Keratinocyte (primary cell): ENCODE measurements around the gene GRK4. TPM values are rescaled to one million over a fixed set of nuclear protein-coding genes. Genes with fewer than 3 reads are reported as not detected.

Experiments
- DNase-seq: peaks from one replicate; pipeline ENCODE4 v3.0.0-alpha.2; 2011; ENCODE audit warnings: low read depth, missing footprints, low spot score
- FAIRE-seq: peaks from 2 replicates; lab custom pipeline; 2011; peaks lifted over from hg19 to GRCh38; lab: Jason Lieb, UNC
- H2AFZ ChIP-seq: 2 replicates; pipeline ENCODE4 v1.6.0; 2012; ENCODE audit warnings: low read length, control low read depth, inconsistent platforms; ENCODE audit not compliant: control insufficient read depth
- H3K27ac ChIP-seq: 2 replicates; pipeline ENCODE4 v1.5.1; 2011; ENCODE audit warnings: low read length; ENCODE audit not compliant: control insufficient read depth, insufficient read depth
- H3K27me3 ChIP-seq: 3 replicates; pipeline ENCODE4 v1.6.0; 2011; ENCODE audit warnings: low read length; ENCODE audit not compliant: control insufficient read depth, insufficient read depth; ENCODE audit errors: extremely low read depth
- H3K36me3 ChIP-seq, 2 experiments: 2 replicates in 1 of 2; 3 replicates in 1 of 2; pipeline ENCODE4 v1.5.1; 2011; ENCODE audit warnings: low read length in 2 of 2, mild to moderate bottlenecking in 1 of 2; ENCODE audit not compliant: control insufficient read depth in 2 of 2, insufficient read depth in 2 of 2; ENCODE audit errors: extremely low read depth in 1 of 2
- H3K4me1 ChIP-seq: 3 replicates; pipeline ENCODE4 v1.5.1; 2011; ENCODE audit warnings: low read length; ENCODE audit not compliant: control insufficient read depth, insufficient read depth; ENCODE audit errors: extremely low read depth
- H3K4me2 ChIP-seq: 3 replicates; pipeline ENCODE4 v1.6.0; 2011; ENCODE audit warnings: low read depth, low read length; ENCODE audit not compliant: control insufficient read depth, insufficient read depth; ENCODE audit errors: extremely low read depth
- H3K4me3 ChIP-seq, 3 experiments: fragments of 200-600 bp in 1 of 3; sonication (generic) in 1 of 3; 2 replicates in 2 of 3; 3 replicates in 1 of 3; pipeline ENCODE4 v1.5.1; 2011 to 2016; ENCODE audit warnings: low read length in 3 of 3, mild to moderate bottlenecking in 3 of 3, control low read depth in 2 of 3, inconsistent platforms in 1 of 3, low read depth in 1 of 3, mixed read lengths in 1 of 3, mixed run types in 1 of 3, moderate library complexity in 1 of 3; ENCODE audit not compliant: control insufficient read depth in 2 of 3, insufficient read depth in 2 of 3; ENCODE audit errors: extremely low read depth in 1 of 3
- H3K79me2 ChIP-seq: 2 replicates; pipeline ENCODE4 v1.6.0; 2012; ENCODE audit warnings: low read length; ENCODE audit not compliant: control insufficient read depth, insufficient read depth
- H3K9ac ChIP-seq: 3 replicates; pipeline ENCODE4 v1.6.0; 2011; ENCODE audit warnings: low read length; ENCODE audit not compliant: control insufficient read depth, insufficient read depth; ENCODE audit errors: extremely low read depth
- H3K9me1 ChIP-seq: 3 replicates; pipeline ENCODE4 v1.6.0; 2011; ENCODE audit warnings: low read length; ENCODE audit not compliant: control insufficient read depth, insufficient read depth; ENCODE audit errors: extremely low read depth
- H3K9me3 ChIP-seq: 2 replicates; pipeline ENCODE4 v1.5.1; 2012; ENCODE audit warnings: low read depth, low read length; ENCODE audit not compliant: control insufficient read depth
- H4K20me1 ChIP-seq: 3 replicates; pipeline ENCODE4 v1.6.0; 2011; ENCODE audit warnings: low read length; ENCODE audit not compliant: control insufficient read depth, insufficient read depth; ENCODE audit errors: extremely low read depth
- CTCF ChIP-seq, 3 experiments: IDR thresholded peaks in 1 of 3; conservative IDR thresholded peaks in 1 of 3; optimal IDR thresholded peaks in 1 of 3; 2 replicates in 2 of 3; 3 replicates in 1 of 3; pipeline versions ENCODE3 to v1.5.1; 2011; ENCODE audit warnings: low read length in 3 of 3, mild to moderate bottlenecking in 3 of 3, moderate library complexity in 2 of 3, control low read depth in 1 of 3, inconsistent platforms in 1 of 3; ENCODE audit not compliant: insufficient read depth in 2 of 3; ENCODE audit errors: extremely low read depth in 1 of 3
- EZH2 ChIP-seq: IDR thresholded peaks from one replicate; pipeline ENCODE4 v1.6.1; 2012; ENCODE audit warnings: inconsistent platforms, mild to moderate bottlenecking, low read length, moderate library complexity
- dilution Hi-C: fragments of 300-500 bp; cut with MboI; formaldehyde crosslinking; loops from one replicate; pipeline ENCODE4 v1.7.0; 2020; ENCODE audit warnings: low sequenced_read_pairs; ENCODE audit not compliant: extremely low pct_ligation_motif_present
- polyA plus RNA-seq, 5 experiments: library from polyadenylated mRNA; depleted of rRNA in 3 of 5; stranded (reverse) in 3 of 5; stranded (forward) in 1 of 5; unstranded in 1 of 5; fragments of >200 nt; gene quantifications; 1 replicate in 1 of 5; 2 replicates in 3 of 5; 3 replicates in 1 of 5; pipeline versions ENCODE4 v1.2.1 to v1.2.3, GENCODE V29; 2011 to 2012; ENCODE audit warnings: missing spikeins in 2 of 5, low read depth in 1 of 5, low replicate concordance in 1 of 5

The GRK4 gene
- polyA plus RNA-seq, 1 donor (not counting 4 experiments of a cell fraction or from before 2014, with no cell fraction given) = 4.3 TPM

GRCh38 chr4:3031357-3032082 lies 68.1 kb downstream of the GRK4 start:
- no peak overlapping the region for H3K4me3 ChIP-seq
- no peak overlapping the region for H3K9ac ChIP-seq

GRCh38 chr4:3034231-3034630 lies 70.9 kb downstream of the GRK4 start:
- Histone ChIP-seq H3K79me2 (no peaks in the 10 kb centered on the region), H3K4me1 (peaks cover 12% of the 10 kb centered on the region), H3K9me3 (no peaks in the 10 kb centered on the region), H3K27ac (no peak overlapping the region), H3K4me3 (no peak overlapping the region), H3K36me3 (no peaks in the 10 kb centered on the region), H3K4me2 (no peak overlapping the region), H3K27me3 (peaks cover 12% of the 10 kb centered on the region), H4K20me1 (no peaks in the 10 kb centered on the region), H3K9me1 (no peaks in the 10 kb centered on the region), H2AFZ (no peak overlapping the region), H3K9ac (no peak overlapping the region)
- dilution Hi-C loops = no loop called here
- TF ChIP-seq CTCF (optimal IDR thresholded peaks at IDR 0.05 in 1 of 3, IDR thresholded peaks at IDR 0.05 in 1 of 3, conservative IDR thresholded peaks at IDR 0.05 in 1 of 3; ENCODE audit: extremely low read depth in 1 of 3, insufficient read depth in 2 of 3, low read length in 3 of 3) (no peak), EZH2 (no peak)
- FAIRE-seq (no peak), DNase-seq (no peak)

More at GRCh38 chr4:3031357-3032082, 68.1 kb downstream of the GRK4 start:
- peaks cover 10% of the 10 kb centered on the region for H3K27me3 ChIP-seq
- H3K36me3 ChIP-seq = no peaks in the 10 kb centered on the region
- no peaks in the 10 kb centered on the region for H3K9me1 ChIP-seq
- no peaks in the 10 kb centered on the region for H4K20me1 ChIP-seq
- no peak overlapping the region for H2AFZ ChIP-seq
- no peak overlapping the region for H3K4me2 ChIP-seq
- H3K27ac ChIP-seq = no peak overlapping the region
- no peaks in the 10 kb centered on the region for H3K79me2 ChIP-seq
- TF ChIP-seq CTCF (optimal IDR thresholded peaks at IDR 0.05 in 1 of 3, IDR thresholded peaks at IDR 0.05 in 1 of 3, conservative IDR thresholded peaks at IDR 0.05 in 1 of 3; ENCODE audit: extremely low read depth in 1 of 3, insufficient read depth in 2 of 3, low read length in 3 of 3) (no peak), EZH2 (no peak)
- DNase-seq = no peak
- no peaks in the 10 kb centered on the region for H3K9me3 ChIP-seq
- no peak for FAIRE-seq
- H3K4me1 ChIP-seq = no peaks in the 10 kb centered on the region
- dilution Hi-C loops = no loop called here
